Cerebellar nuclear complex (tissue), 1 donor: ENCODE data around the gene RPP38.

Experiments used
- DNase-seq, 2 experiments: peaks; one replicate each; lab custom pipeline; 2025; lab: John Stamatoyannopoulos, UW

Gene RPP38, protein sequence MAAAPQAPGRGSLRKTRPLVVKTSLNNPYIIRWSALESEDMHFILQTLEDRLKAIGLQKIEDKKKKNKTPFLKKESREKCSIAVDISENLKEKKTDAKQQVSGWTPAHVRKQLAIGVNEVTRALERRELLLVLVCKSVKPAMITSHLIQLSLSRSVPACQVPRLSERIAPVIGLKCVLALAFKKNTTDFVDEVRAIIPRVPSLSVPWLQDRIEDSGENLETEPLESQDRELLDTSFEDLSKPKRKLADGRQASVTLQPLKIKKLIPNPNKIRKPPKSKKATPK

DNA sequence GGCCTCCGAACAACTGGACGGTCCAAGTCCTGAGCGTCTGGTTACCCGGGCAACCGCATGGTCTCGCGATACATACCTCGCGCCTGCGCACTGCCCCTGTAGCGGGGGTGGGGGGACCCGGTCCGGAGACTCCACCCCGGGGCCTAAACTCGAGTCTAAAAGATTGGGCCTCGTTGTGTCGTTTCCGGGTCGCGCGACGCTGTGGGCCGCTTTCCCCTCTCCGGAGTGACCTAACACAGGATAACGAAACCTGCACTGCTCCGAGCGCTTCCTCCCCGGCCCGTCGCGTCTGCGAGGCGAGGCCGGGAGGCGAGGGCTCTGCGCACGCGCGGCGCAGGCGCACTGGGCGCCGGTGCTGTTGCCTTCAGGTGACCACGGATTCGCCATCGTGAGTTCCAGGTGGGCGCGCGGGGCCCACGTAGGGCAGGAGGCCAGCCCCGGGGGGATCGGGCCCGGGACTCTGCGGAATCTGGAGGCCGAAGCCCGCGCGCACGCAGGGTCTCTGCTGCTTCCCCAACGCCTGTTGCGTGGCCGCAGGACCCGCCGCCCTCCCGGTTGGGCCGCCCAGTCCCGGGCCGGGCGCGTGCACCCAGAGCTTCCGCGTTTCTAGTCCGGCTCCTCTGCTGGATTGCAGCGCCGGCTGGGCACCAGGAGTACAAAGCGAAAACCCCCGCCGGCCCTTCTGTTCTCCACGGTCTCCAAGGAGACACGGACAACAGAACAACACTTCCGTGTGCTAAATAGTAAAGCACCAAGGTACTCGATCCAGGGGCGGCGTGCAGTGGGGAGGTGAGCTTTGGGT is at the start of gene RPP38:
RPP38 (plus strand) TSS at position 345 of the 802 bp plus-strand sequence. CDS start 5,960 bp downstream, outside the sequence.
- peak; percentile 70 to 86 for DNase-seq

DNA sequence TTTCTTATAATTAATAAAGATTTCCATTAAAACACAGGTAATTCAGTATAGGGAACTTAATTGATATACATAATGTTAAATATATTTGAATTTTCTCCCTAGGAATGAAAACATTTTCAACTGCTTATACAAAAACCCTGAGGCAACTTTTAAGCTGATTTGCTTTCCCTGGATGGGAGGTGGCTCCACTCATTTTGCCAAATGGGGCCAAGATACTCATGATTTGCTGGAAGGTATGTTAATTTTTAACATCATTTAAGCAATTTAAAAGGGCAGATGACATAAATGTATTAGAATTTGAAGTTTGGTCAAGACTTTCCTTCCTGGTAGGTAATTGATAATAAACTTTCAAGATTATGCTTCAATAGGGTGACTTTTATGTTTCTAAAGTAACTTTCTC is 47.6 kb upstream of the RPP38 start:
- DNase-seq = no peak

DNA sequence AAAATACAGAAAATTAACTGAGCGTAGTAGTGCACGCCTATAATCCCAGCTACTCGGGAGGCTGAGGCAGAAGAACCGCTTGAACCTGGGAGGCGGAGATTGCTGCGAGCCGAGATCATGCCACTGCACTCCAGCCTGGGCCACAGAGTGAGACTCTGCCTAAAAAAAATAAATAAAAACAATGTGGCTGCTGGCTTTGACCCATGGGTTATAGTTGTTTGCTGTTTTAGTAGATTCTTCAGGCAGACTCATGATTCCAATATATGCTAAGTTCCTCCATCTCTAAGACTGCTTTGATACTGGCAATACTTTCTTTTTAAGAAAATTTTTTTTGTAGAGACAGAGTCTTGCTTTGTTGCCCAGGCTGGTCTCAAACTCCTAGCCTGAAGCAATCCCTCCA is 45.0 kb upstream of the RPP38 start:
- no peak for DNase-seq

DNA sequence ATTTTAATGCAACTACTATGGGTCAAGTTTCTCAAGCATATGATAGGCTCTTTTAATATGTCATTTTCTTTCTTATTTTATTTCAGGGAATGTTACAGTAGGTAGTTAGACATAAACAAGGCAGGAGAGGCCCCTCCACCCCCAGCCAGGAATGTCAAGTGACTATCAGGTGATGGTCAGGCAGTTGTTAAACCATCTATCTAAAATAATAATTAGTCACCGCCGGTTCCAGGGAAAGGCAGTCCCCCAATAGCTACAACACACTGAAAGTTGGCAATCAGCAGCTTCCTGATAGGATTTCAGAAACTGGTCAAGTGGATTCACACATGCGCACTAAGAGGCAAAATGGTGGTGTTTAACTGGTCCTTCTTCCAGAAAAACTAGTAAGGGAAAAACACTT is 44.1 kb upstream of the RPP38 start:
- no peak for DNase-seq

DNA sequence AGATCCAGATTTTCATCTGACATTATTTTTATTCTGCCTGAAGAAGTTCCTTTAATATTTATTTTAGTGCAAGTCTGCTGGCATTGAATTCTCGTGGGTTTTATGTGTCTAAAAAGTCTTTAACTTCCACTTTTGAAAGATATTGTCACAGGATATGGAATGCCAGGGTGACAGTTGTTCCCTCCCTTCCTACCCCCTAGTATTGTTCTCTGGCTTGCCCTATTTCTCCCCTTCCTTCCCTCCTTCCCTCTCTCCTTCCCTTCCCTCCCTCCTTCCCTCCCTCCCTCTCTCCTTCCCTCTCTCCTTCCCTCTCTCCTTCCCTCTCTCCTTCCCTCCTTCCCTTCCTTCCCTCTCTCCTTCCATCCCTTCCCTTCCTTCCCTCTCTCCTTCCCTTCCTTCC is 38.5 kb upstream of the RPP38 start:
- no peak for DNase-seq

DNA sequence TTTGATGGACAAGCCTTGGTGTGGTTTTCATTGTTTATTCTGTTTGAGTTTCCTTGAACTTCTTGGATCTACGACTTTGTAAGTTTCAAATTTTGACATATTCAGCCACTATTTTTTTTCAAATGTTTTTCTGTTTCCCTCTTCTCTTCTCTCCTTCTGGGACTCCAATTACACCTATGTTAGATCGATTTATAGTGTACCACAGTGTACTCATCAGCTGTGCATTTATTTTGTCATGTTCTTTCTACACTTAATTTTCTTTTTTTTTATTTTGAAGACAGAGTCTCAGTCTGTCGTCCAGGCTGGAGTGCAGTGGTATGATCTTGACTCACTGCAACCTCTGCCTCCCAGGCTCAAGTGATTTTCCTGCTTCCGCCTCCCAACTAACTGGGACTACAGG is 37.2 kb upstream of the RPP38 start:
- DNase-seq = no peak

DNA sequence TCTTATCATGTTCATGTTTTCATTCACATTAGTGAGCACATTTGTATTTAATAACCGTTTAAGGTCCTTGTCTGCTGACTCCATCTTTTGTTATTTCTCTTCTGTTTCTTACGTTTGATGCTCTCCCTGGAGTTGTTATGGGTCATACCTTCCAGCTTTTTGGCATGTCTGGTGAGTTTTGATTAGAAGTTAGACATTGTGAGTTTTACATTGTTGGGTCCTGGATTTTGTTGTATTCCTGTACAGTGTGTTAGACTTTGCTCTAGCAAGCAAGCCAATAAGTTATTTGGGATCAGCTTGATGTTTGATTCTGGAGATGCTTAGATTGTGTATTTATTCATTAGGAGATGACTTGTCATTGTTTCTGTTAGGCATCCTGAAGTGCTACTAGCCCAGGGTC is 36.5 kb upstream of the RPP38 start:
- DNase-seq = no peak

DNA sequence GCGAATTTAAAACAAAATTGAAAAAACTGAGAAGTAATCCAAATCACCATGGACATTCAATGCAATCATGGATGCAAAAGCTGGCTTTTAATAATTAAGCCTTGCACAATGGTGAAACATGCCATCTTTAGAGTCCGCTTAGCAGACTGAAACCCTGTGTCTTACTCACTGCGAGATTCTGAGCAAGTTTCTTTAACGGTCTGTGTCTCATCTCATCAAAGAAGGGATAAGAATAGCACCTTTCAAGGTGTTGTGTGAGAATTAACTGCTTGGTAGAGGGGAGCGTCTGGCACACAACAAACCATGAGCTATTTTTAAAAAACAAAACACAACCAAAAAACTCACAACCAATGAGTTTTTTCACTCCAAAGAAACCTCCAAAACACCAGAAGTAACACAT is 30.0 kb upstream of the RPP38 start:
- no peak for DNase-seq

DNA sequence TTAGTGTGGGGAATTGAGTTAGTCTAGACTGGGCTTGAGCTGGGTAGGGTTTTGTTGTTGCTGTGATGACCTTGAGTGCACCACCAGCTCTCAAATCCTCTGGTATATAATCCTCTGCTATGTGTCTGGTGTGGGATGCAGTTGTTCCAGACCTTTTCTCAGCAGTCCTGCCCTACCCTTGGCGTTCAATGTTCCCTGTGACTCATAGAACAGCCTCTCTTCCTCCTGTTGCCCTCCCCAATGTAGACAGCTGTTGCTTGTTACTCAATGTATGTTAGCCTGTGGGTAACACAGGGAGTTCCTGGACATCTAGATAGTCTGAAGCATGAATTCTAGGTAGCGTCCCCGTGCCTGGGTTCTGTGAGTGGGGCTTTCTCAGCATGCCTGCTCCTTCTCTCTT is 28.4 kb upstream of the RPP38 start:
- DNase-seq = no peak

DNA sequence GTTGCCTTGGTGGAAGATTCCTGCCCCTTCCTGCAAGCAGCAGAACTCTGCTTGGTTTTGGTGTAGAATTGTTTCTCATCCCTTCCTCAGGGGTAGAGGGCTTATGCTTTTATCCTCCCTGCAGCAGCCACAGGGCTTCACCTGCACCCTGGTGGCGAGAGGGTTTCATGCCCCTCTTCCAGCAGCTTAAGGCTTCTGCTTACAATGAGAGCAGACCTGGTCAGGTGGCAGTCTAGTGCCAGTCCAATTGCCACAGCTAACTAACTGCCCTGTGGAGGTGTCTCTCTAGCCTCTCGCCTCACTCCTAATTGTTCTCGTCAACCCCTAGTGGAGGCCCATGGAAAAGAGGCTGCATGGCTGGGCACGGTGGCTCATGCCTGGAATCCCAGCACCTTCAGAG is 27.9 kb upstream of the RPP38 start:
- no peak for DNase-seq

DNA sequence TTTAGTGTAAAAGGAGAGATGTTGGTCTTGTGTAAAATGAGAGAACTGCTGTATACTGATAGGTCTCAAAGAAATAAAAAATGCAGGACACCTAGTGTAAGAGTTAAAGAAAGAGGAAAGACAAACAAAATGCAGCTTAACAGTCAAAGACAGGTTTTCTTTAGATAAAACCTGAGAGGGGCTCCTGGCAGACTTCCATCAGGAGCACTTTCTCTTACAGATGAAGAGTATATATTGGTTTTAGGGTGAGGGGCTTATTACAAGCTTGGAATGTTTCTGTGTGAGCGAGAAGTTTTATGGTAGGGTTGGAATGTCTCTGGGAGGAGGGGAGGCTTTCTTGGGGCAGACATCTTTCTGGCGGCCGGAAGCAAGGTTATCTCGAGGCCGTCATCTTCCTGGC is 24.8 kb upstream of the RPP38 start:
- no peak for DNase-seq

DNA sequence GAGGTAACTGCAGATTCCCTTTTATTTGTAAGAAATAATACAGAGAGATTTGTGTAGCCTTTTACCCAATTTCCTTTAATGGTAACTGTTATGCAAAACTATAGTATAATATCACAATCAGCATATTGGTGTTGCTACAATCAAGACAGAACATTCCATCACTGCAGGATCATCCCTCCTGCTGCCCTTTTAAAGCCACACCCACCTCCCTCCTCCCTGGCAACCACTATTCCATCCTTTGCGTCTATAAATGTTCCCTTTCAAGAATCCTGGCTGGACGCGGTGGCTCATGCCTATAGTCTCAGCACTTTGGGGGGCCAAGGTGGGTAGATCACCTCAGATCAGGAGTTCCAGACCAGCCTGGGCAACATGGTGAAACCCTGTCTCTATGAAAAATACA is 21.7 kb upstream of the RPP38 start:
- no peak for DNase-seq

DNA sequence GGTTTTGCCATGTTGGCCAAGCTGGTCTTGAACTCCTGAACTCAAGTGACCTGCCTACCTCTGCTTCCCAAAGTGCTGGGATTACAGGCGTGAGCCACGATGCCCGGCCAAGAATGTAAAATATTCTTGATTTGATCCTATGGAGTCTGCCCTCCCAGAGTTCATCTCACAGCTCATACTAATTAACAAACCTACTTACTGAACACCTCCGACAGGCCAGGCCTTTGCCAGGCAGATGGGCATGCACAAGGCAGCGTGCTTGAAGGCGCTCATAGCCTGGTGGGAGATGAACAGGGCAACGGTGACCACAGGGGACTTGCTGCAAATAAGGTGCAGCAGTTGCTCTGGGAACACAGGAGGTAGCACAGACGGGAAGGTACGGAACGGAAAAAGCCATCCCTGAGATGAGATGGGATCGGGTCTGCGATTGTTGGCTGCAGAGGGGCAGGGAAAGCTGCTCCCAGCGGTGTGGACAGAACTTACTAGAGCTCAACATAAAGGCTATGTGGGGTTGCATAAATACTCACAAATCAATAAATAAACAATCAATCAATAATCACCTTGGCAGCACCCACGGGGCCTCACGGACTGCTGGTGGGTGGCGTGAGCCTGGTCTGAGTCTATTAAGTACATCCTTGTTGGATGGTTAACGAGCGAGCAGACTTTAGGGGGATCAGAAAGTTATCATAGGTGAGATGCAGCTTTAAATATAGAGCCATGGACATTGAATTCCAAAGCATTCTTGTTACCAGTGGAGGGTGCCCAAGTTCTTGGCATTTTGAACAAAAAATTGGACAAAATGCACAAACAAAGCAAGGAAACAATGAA is 13.3 kb upstream of the RPP38 start:
- DNase-seq = no peak

DNA sequence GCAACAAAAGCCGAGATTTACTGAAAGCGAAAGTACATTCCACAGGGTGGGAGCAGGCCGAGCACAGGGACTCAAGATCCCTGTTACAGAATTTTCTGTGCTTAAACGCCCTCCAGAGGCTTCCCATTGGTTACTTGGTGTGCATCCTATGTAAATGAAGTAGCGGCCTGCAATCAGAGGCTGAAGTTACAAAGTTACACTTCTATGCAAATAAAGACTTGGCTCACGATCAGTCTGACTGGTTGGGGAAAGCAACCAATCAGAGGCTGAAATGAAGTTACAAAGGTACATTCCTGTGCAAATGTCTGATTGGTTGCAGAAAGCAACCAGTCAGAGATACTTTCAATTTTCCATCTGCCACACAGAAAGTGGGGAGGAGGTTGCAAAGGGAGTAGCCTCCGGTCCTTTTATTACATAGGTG is 12.6 kb upstream of the RPP38 start:
- no peak for DNase-seq

DNA sequence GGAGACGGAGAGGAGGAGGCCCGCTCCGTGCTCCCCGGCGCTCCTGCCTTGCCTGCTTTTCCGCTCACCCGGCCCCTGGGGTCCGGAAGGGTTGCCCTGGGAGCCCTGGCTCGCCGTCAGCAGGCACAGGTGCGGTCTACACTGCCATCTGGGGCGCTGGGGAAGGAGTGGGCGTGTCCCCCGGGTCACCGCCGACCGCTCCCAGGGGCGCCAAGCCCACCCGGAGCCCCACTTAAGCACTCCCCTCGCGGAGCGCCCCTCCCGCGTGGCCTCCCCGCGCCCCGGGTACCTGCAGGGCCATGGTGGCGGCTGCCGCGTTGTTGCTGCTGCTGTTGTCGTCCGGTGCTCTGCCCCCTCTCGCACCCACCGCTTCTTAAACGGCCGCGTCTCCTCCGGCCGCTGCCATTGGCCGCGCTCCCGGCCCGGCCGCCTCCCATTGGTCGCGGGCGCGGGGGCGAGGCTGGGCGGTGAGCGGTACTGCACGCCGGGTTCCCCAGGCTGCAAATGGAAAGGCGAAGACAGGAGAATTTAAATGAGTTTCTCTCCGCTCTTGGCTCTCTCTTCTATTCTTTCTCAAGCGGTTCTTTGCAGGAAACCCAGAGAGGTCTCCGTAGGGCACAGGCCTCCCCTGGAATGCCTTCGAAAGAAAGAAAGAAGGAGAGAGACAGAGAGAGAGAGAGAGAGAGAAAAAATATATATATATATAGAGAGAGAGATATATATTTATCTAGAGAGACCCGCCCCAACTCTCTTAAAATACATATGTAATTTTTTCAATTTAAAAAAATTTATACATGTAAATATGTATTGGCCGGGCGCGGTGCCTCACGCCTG is 8.5 kb upstream of the RPP38 start, which contains the start of gene ACBD7:
ACBD7 (minus strand) TSS at position 349 of the 834 bp plus-strand sequence; CDS start at position 301, 48 bp downstream.
- no peak for DNase-seq

DNA sequence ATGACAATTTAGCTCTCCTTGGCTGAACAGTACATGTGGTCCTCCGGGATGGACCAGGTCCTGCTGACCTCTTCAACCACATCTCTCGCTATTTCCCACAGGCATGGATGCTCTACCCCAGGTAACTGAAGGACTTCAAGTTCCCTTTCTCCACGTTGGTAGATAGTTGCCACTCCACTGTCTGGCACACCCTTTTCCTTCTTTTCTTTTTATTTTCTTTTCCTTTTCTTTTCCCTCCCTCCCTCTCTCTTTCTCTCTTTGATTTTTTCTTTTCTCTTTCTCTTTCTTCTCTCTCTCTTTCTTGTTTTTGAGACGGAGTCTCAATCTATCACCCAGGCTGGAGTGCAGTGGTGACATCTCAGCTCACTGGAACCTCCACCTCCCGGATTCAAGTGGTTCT is 5.7 kb upstream of the RPP38 start:
- no peak for DNase-seq

DNA sequence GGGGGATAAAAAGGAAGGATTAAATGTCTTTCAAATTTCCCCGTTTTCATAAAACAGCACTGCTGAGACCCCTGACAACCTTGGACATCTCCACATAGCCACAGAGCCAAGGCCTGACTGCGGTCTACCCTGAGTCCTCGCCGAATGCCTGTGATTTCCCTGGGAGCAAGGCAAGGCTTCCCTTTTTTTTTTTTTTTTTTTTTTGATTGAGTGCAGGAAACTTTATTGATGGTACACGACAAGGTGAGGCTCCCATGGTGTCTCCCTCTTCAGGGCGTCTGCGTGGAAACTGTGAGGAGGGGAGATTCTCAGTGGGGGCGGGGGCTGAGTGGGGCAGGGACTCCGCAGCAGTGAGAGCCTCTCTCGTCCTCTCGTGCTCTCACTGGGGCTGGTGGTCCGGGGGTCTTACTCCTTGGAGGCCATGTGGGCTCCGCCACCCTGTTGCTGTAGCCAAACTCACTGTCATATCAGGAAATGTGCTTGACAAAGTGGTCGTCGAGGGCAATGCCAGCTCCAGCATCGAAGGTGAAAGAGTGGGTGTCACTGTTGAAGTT is 4.2 kb upstream of the RPP38 start:
- DNase-seq = no peak

DNA sequence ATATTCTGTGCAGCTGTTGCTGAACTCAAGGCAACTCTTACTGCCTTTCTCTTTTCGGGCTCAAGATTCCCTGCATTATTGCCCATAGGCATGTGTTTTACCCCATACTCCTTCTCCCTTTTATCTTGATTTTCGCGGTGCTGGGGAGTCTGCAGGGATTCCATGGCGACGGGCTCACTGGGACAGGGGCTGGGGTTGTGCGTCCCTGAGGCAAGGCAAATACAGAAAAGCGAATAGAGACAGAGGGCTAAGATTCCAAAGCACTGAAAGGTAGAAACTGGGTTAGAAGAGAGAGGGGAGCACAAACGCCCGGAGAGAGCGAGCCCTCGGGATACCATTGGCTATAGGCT is 519 bp upstream of the RPP38 start:
- DNase-seq = no peak

DNA sequence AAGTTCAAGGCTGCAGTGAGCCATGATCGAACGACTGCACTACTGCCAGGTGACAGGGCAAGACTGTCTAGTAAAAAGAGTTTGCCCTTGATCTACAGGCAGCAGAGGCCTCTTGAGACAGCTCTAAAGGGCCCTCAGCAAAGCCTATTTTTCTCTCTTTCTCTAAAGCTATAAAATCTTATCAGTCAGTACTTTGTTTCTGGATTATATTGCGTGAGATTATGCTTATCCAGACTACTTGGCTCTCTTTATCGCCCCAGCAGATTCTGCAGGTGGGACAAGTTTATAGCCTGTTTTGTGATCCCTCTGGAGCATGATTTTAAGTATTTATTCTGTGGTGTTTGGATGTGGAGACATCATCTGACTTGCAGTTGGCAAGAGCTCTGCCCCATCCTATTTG is 2.7 kb downstream of the RPP38 start:
- DNase-seq = no peak

DNA sequence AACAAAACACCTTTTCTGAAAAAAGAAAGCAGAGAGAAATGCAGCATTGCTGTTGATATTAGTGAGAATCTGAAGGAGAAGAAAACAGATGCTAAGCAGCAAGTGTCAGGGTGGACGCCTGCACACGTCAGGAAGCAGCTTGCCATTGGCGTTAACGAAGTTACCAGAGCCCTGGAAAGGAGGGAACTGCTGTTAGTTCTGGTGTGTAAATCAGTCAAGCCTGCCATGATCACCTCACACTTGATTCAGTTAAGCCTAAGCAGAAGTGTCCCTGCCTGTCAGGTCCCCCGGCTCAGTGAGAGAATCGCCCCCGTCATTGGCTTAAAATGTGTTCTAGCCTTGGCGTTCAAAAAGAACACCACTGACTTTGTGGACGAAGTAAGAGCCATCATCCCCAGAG is 6.4 kb downstream of the RPP38 start:
- no peak for DNase-seq

DNA sequence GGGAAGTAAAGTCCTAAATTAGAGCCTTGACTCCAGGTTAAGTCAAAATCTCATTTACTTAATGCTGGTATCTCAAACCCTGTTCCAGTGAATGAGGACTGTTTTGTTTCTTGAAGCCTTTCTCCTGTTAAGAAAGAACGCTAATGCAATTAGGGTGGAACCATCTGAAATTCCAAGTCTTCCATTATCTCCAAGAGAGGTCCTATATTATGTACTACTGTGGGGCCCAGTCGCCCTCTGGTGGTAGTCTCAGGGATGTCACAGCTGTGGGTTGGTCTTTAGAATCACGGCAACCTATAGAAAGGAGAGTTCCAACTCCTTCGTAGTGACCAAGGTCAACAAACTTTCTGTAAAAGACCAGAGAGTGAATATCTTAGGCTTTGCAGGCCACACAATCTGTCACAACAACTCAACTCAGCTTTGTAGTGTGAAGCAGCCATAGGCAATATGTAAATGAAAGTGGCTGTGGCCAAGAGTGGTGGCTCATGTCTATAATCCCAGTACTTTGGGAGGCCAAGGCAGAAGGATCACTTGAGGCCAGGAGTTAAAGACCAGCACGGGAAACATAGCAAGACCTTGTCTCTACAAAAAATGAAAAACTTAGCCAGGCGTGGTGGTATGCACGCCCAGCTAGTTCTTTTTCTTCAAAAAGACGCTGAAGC is 9.3 kb downstream of the RPP38 start:
- no peak for DNase-seq
